Neuronal stem cell (in vitro differentiated cells): ENCODE results near the gene ISOC2.

Experiments used
- DNase-seq: peaks from one replicate; pipeline ENCODE4 v3.0.0-alpha.2; 2013; ENCODE audit warnings: low spot score
- H2AFZ ChIP-seq: one replicate; pipeline ENCODE4 v1.6.1; 2013; ENCODE audit warnings: mild to moderate bottlenecking, low read length, inconsistent platforms
- H2AK5ac ChIP-seq: 2 replicates; pipeline ENCODE4 v1.6.1; 2013; ENCODE audit warnings: low read depth, mild to moderate bottlenecking, inconsistent platforms, low read length, moderate library complexity, mixed read lengths
- H2BK120ac ChIP-seq: 2 replicates; pipeline ENCODE4 v1.6.1; 2013; ENCODE audit warnings: low read depth, mild to moderate bottlenecking, inconsistent platforms, low read length, moderate library complexity, mixed read lengths
- H2BK12ac ChIP-seq: one replicate; pipeline ENCODE4 v1.6.1; 2013; ENCODE audit warnings: low read length, inconsistent platforms
- H2BK15ac ChIP-seq: 2 replicates; pipeline ENCODE4 v1.6.1; 2013; ENCODE audit warnings: mild to moderate bottlenecking, low read length, inconsistent platforms, mixed read lengths
- H2BK5ac ChIP-seq: one replicate; pipeline ENCODE4 v1.6.1; 2013; ENCODE audit warnings: inconsistent platforms, mild to moderate bottlenecking, low read length, moderate library complexity
- H3K14ac ChIP-seq: one replicate; pipeline ENCODE4 v1.6.1; 2013; ENCODE audit warnings: low read length, inconsistent platforms
- H3K18ac ChIP-seq: 2 replicates; pipeline ENCODE4 v1.6.1; 2013; ENCODE audit warnings: low read length, inconsistent platforms
- H3K23ac ChIP-seq: 2 replicates; pipeline ENCODE4 v1.6.1; 2013; ENCODE audit warnings: low read depth, mild to moderate bottlenecking, mixed read lengths, low read length, inconsistent platforms; ENCODE audit not compliant: poor library complexity
- H3K27ac ChIP-seq: replicated peaks from 3 replicates; pipeline ENCODE4 v1.5.1; 2013; ENCODE audit warnings: low read length, inconsistent platforms
- H3K27me3 ChIP-seq, 3 experiments: 2 replicates each; pipeline ENCODE4 v1.6.1; 2013; ENCODE audit warnings: low read length in 3 of 3, mild to moderate bottlenecking in 2 of 3, inconsistent platforms in 1 of 3, low read depth in 1 of 3, mixed read lengths in 1 of 3, moderate library complexity in 1 of 3; ENCODE audit not compliant: control insufficient read depth in 3 of 3, insufficient read depth in 3 of 3
- H3K36me3 ChIP-seq, 2 donors: replicated peaks in 1 of 2; 2 replicates each; pipeline ENCODE4 v1.6.1; 2013; ENCODE audit warnings: low read length in 2 of 2; ENCODE audit not compliant: control insufficient read depth in 2 of 2, insufficient read depth in 2 of 2
- H3K4ac ChIP-seq: 2 replicates; pipeline ENCODE4 v1.6.1; 2013; ENCODE audit warnings: inconsistent platforms, mild to moderate bottlenecking, low read length, moderate library complexity
- H3K4me1 ChIP-seq, 2 donors: 1 replicate in 1 of 2; 2 replicates in 1 of 2; pipeline ENCODE4 v1.6.1; 2013; ENCODE audit warnings: low read length in 2 of 2, low read depth in 1 of 2; ENCODE audit not compliant: control insufficient read depth in 2 of 2, insufficient read depth in 1 of 2
- H3K4me2 ChIP-seq: one replicate; pipeline ENCODE4 v1.6.1; 2013; ENCODE audit warnings: mild to moderate bottlenecking, low read length, inconsistent platforms; ENCODE audit not compliant: insufficient read depth, poor library complexity, severe bottlenecking
- H3K4me3 ChIP-seq, 2 donors: 2 replicates each; pipeline ENCODE4 v1.5.1; 2013; ENCODE audit warnings: low read length in 2 of 2, mild to moderate bottlenecking in 2 of 2, inconsistent platforms in 1 of 2, moderate library complexity in 1 of 2
- H3K79me1 ChIP-seq: one replicate; pipeline ENCODE4 v1.6.1; 2013; ENCODE audit warnings: low read depth, mild to moderate bottlenecking, inconsistent platforms, low read length, moderate library complexity
- H3K9ac ChIP-seq: one replicate; pipeline ENCODE4 v1.6.1; 2013; ENCODE audit warnings: mild to moderate bottlenecking, low read depth, low read length, inconsistent platforms; ENCODE audit not compliant: poor library complexity
- H3K9me3 ChIP-seq, 2 donors: replicated peaks in 1 of 2; 2 replicates each; pipeline versions ENCODE3 to v1.6.1; 2013; ENCODE audit warnings: low read length in 2 of 2, mild to moderate bottlenecking in 2 of 2, inconsistent platforms in 1 of 2, low read depth in 1 of 2, mixed read lengths in 1 of 2, moderate library complexity in 1 of 2; ENCODE audit not compliant: control insufficient read depth in 2 of 2, insufficient read depth in 1 of 2
- H4K8ac ChIP-seq: one replicate; pipeline ENCODE4 v1.6.1; 2013; ENCODE audit warnings: low read depth, mild to moderate bottlenecking, inconsistent platforms, low read length, moderate library complexity
- H4K91ac ChIP-seq: one replicate; pipeline ENCODE4 v1.6.1; 2013; ENCODE audit warnings: low read length, low read depth, mild to moderate bottlenecking, inconsistent platforms; ENCODE audit not compliant: poor library complexity
- WGBS, 2 donors: extraction: QIAGEN DNeasy Blood & Tissue Kit; methylation state at CpG; one replicate each; pipeline ENCODE4 v1.1.7; 2013; ENCODE audit warnings: missing lambda C conversion rate in 2 of 2, mixed read lengths in 1 of 2; ENCODE audit not compliant: insufficient read length in 2 of 2, insufficient replicate concordance in 1 of 2; ENCODE audit errors: extremely low coverage in 2 of 2; 5-methylcytosine and 5-hydroxymethylcytosine counted together

Gene ISOC2

GRCh38 chr19:55481794-55482155 is 20.3 kb upstream of the ISOC2 start:
- peaks cover 15 to 20% of the 10 kb centered on the region in 2 donors for H3K4me1 ChIP-seq
- H3K4me2 ChIP-seq = peak overlapping the region; percentile 40
- H2BK5ac ChIP-seq = no peak overlapping the region
- peaks cover 4 to 14% of the 10 kb centered on the region in 2 donors for H3K36me3 ChIP-seq
- H3K4me3 ChIP-seq = no peak overlapping the region
- no peak overlapping the region for H2BK120ac ChIP-seq
- no peak overlapping the region for H3K4ac ChIP-seq
- peak overlapping the region; percentile 43 for H4K8ac ChIP-seq
- H3K9me3 ChIP-seq = no peaks in the 10 kb centered on the region
- peaks cover 16% of the 10 kb centered on the region for H3K79me1 ChIP-seq
- no peak overlapping the region for H3K14ac ChIP-seq
- H3K27me3 ChIP-seq = no peaks in the 10 kb centered on the region
- H4K91ac ChIP-seq = no peak overlapping the region
- no CpG with 5 or more reads among the region's 40 CpGs for WGBS, 2 donors
- H3K9ac ChIP-seq = no peak overlapping the region
- H3K23ac ChIP-seq = peak overlapping the region; percentile 73
- H2BK15ac ChIP-seq = no peak overlapping the region
- no peak overlapping the region for H3K27ac ChIP-seq
- no peak overlapping the region for H2AFZ ChIP-seq
- peak overlapping the region; percentile 73 for H2BK12ac ChIP-seq
- no peak overlapping the region for H3K18ac ChIP-seq
- peak overlapping the region; percentile 89 for H2AK5ac ChIP-seq
- DNase-seq = no peak

- no peaks in the 10 kb centered on the region for H3K27me3 ChIP-seq
- peak overlapping the region; percentile 64 for H3K18ac ChIP-seq
- no peak for DNase-seq
- H3K9ac ChIP-seq = peak overlapping the region; percentile 63
- H3K36me3 ChIP-seq = peaks cover 4 to 14% of the 10 kb centered on the region in 2 donors
- H3K14ac ChIP-seq = no peak overlapping the region
- H2AFZ ChIP-seq = no peak overlapping the region
- H2AK5ac ChIP-seq = peak overlapping the region; percentile 89
- H3K79me1 ChIP-seq = peaks cover 14% of the 10 kb centered on the region
- peak overlapping the region; percentile 73 for H2BK12ac ChIP-seq
- no peak overlapping the region for H2BK120ac ChIP-seq
- H3K4me2 ChIP-seq = peak overlapping the region; percentile 40
- peak overlapping the region; percentile 71 for H2BK5ac ChIP-seq
- H4K8ac ChIP-seq = peak overlapping the region; percentile 43
- H4K91ac ChIP-seq = no peak overlapping the region
- H3K4ac ChIP-seq = peak overlapping the region; percentile 37
- no peak overlapping the region for H3K27ac ChIP-seq
- no CpG with 5 or more reads among the region's 52 CpGs for WGBS, 2 donors
- H3K4me1 ChIP-seq = peaks cover 11 to 20% of the 10 kb centered on the region in 2 donors
- H2BK15ac ChIP-seq = peak overlapping the region; percentile 43
- H3K23ac ChIP-seq = peak overlapping the region; percentile 73
- no peak overlapping the region for H3K4me3 ChIP-seq
- H3K9me3 ChIP-seq = no peaks in the 10 kb centered on the region
These were observed 19.8 kb upstream of the ISOC2 start for GRCh38 chr19:55481148-55481793.

GRCh38 chr19:55479451-55480230 is 18.2 kb upstream of the ISOC2 start:
- H3K27me3 ChIP-seq = no peaks in the 10 kb centered on the region
- no peak overlapping the region for H4K91ac ChIP-seq
- DNase-seq = no peak
- H2AFZ ChIP-seq = no peak overlapping the region
- peak overlapping the region; percentile 68 for H2AK5ac ChIP-seq
- H3K9ac ChIP-seq = no peak overlapping the region
- H2BK120ac ChIP-seq = no peak overlapping the region
- no peaks in the 10 kb centered on the region for H3K9me3 ChIP-seq
- no peak overlapping the region for H3K4ac ChIP-seq
- peak overlapping the region; percentile 28 for H3K18ac ChIP-seq
- H3K27ac ChIP-seq = no peak overlapping the region
- H3K4me2 ChIP-seq = no peak overlapping the region
- H3K4me1 ChIP-seq = peaks cover 10 to 22% of the 10 kb centered on the region in 2 donors
- peaks cover 14% of the 10 kb centered on the region for H3K79me1 ChIP-seq
- H4K8ac ChIP-seq = no peak overlapping the region
- H2BK5ac ChIP-seq = no peak overlapping the region
- no peak overlapping the region for H3K14ac ChIP-seq
- H2BK15ac ChIP-seq = no peak overlapping the region
- H2BK12ac ChIP-seq = no peak overlapping the region
- H3K36me3 ChIP-seq = peaks cover 4 to 14% of the 10 kb centered on the region in 2 donors
- H3K4me3 ChIP-seq = no peak overlapping the region
- no CpG with 5 or more reads among the region's 15 CpGs for WGBS, 2 donors
- no peak overlapping the region for H3K23ac ChIP-seq

GRCh38 chr19:55479045-55479444 is 17.6 kb upstream of the ISOC2 start:
- Histone ChIP-seq H3K4me2 (no peak overlapping the region), H3K9me3 (no peaks in the 10 kb centered on the region), H3K27me3 (no peaks in the 10 kb centered on the region), H2BK120ac (no peak overlapping the region), H4K8ac (no peak overlapping the region), H3K9ac (no peak overlapping the region), H4K91ac (no peak overlapping the region), H3K27ac (no peak overlapping the region), H2BK5ac (no peak overlapping the region), H3K4me3 (no peak overlapping the region), H2AK5ac (no peak overlapping the region), H2BK15ac (no peak overlapping the region), H3K14ac (no peak overlapping the region), H2AFZ (no peak overlapping the region), H3K18ac (no peak overlapping the region), H2BK12ac (no peak overlapping the region), H3K79me1 (peaks cover 11% of the 10 kb centered on the region), H3K4me1 (peaks cover 4 to 22% of the 10 kb centered on the region in 2 donors), H3K4ac (no peak overlapping the region), H3K23ac (peak overlapping the region; percentile 22), H3K36me3 (peaks cover 4 to 14% of the 10 kb centered on the region in 2 donors)
- no CpG with 5 or more reads among the region's 17 CpGs for WGBS, 2 donors
- no peak for DNase-seq
